GM18517 (cell line): ENCODE measurements around the gene IFT122.
"Not testable (repeated sequence)": the region's sequence is repeated elsewhere in the genome, so short reads cannot be mapped to it uniquely, and the experiment has no call there.

Experiments
- ATAC-seq: cut with Tn5 transposase; IDR thresholded peaks from one replicate; pipeline ENCODE4 v1.9.1; 2021; ENCODE audit warnings: mild to moderate bottlenecking, moderate library complexity; ENCODE audit not compliant: unreplicated experiment

Gene IFT122

DNA sequence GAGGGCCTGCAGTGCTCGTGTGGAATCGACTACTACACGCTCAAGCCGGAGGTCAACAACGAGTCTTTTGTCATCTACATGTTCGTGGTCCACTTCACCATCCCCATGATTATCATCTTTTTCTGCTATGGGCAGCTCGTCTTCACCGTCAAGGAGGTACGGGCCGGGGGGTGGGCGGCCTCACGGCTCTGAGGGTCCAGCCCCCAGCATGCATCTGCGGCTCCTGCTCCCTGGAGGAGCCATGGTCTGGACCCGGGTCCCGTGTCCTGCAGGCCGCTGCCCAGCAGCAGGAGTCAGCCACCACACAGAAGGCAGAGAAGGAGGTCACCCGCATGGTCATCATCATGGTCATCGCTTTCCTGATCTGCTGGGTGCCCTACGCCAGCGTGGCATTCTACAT lies 92.2 kb downstream of the IFT122 start:
- ATAC-seq: no peak

DNA sequence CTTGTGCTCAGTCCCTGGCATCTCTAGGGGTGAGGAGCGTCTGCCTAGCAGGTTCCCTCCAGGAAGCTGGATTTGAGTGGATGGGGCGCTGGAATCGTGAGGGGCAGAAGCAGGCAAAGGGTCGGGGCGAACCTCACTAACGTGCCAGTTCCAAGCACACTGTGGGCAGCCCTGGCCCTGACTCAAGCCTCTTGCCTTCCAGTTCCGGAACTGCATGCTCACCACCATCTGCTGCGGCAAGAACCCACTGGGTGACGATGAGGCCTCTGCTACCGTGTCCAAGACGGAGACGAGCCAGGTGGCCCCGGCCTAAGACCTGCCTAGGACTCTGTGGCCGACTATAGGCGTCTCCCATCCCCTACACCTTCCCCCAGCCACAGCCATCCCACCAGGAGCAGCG lies 93.4 kb downstream of the IFT122 start:
- ATAC-seq: no peak

DNA sequence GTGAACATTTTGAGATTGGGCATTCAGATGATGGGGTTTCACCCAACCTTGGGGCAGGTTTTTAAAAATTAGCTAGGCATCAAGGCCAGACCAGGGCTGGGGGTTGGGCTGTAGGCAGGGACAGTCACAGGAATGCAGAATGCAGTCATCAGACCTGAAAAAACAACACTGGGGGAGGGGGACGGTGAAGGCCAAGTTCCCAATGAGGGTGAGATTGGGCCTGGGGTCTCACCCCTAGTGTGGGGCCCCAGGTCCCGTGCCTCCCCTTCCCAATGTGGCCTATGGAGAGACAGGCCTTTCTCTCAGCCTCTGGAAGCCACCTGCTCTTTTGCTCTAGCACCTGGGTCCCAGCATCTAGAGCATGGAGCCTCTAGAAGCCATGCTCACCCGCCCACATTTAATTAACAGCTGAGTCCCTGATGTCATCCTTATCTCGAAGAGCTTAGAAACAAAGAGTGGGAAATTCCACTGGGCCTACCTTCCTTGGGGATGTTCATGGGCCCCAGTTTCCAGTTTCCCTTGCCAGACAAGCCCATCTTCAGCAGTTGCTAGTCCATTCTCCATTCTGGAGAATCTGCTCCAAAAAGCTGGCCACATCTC lies 94.5 kb downstream of the IFT122 start:
- ATAC-seq: no peak

DNA sequence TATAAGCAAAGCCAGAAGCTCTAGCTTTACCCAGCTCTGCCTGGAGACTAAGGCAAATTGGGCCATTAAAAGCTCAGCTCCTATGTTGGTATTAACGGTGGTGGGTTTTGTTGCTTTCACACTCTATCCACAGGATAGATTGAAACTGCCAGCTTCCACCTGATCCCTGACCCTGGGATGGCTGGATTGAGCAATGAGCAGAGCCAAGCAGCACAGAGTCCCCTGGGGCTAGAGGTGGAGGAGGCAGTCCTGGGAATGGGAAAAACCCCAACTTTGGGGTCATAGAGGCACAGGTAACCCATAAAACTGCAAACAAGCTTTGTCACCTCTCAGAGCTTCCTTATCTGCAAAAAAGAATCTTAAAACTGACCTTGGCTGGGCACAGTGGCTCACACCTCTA lies 95.1 kb downstream of the IFT122 start:
- ATAC-seq: no peak

DNA sequence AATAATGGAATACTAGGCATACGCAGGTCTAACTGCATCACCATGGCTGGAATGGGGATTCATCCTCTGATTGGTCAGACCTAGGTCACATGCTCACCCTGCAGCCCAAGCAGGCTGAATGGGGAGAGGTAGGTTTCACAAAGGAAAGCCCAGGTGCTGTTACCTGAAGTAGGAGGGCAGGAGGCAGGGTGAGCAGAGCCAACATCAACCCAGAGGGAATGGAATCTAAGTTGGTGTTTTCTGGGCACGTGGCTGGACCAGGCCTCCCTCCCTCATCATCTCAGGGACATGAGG lies 96.3 kb downstream of the IFT122 start:
- ATAC-seq: no peak

DNA sequence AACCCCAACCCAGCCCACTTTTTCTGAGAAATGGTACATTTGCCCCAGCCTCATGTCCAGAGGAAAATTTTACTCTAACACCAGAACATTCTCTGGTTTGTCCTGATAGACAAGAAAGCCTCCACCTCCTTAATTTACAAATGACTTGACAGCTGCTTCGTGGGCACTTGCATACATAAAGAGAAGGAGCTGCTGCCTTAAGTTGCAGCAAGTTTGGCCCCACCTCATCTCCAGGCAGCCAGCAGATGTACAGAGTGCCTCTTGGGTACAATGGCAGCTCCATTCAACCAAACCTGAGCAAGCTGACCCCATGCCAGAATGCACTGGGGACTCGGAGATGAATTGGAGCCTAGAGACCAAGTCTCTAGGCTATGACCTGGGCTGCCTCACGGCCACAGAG lies 96.8 kb downstream of the IFT122 start:
- no peak for ATAC-seq

DNA sequence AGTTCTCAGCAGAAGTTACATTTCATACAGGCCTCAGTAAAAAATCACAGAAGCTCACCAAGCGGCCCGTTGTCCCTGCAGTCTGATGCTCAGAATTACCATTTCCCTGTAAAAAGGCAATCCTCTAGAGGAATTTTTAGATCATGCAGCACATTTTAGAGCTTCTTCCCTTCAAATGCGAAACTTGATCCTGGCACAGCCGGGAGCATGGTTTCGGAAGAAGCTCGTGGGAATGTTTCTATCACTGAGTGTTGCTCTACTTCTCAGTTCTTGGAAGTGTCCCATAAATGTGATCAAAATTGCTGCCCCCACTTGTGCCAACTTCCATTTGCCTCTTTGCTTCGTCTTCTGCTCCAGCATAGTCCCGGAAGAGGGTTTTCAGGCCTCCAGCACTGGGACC lies 99.2 kb downstream of the IFT122 start:
- ATAC-seq: no peak

DNA sequence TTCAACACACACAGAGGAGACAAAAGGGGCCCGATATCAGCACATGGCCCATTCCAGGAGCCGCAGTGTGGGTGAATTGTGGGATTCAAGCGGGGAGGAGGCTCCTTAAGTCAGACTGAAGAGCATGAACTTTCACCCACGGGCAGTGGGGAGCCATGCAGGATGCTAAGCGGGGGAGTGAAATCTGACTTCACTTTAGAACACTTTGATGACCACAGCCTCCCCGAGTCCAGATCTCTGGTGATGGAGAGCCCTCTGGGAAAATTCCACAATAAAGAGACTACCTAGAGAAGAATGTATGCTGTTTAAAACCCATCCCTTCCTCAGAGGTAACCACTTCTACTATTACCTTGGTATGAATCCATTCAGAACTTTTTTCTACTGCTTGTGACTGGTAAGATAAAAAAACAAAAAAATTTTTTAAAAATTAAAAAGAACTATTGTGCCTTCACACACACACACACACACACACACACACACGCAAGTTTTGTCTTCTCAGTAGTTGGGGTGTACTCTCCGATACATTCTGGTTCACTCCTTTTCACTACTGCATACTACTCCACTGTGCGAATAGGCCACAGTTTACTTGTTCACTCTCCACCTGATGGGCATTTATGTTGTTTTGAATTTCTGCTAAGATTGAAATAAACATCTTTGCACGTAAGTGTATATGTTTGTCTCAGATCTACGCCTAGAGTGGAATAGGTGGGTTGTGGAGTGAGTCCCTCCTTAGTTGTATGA lies 100.9 kb downstream of the IFT122 start:
- no peak for ATAC-seq

DNA sequence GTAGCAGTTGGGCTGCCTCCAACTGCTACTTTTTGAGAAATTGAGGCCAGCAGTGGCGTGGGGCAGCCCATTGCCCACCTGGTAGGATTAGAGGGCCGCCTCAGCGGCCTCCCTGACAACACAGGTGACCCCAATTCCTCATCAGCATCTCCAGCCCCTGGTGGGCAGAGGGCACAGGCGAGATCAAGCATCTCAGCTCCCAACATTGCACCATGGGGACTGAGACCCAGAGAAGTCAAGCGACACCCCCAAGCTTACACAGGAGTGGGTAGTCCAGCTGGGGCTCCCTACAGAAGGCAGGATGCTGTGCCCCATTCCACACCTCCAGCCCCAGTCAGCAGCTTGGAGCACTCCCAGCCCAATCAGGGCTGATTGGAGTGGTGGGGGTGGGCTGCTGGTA lies 102.7 kb downstream of the IFT122 start:
- ATAC-seq: no peak

DNA sequence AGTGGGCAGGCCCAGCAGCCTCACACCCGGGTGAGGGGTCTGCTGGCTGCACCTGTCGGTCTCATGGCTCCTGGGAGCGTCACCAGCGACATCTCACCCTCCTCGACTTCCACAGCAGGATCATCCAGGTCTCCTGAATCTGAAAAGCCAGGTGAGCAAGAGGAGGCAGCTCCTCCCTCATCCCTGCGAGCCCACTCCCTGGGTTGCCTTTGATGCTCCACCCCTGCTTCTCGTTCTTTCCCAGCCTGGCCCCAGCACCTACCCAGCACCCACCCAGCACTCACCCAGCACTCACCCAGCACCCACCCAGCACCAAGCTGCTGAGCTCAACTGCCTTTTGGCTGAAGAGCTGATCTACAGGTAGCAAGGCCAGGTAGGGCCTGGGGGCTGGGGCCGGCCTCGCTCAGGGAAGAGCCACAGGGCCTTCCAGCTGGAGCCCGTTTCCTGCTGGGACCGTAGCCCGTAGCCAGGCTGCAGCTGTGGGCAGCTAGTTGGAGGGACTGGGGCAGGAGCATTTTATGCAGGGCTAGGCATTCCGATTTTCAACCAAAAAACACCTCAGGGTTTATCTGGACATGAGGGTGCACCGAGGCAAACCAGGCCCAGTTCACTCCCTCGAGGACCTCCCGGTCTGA lies 103.2 kb downstream of the IFT122 start, which contains the start of gene H1-8:
TSS of gene H1-8 (plus strand) at position 20 of the 635 bp plus-strand sequence. CDS start at position 64, 44 bp downstream.
- ATAC-seq: no peak

DNA sequence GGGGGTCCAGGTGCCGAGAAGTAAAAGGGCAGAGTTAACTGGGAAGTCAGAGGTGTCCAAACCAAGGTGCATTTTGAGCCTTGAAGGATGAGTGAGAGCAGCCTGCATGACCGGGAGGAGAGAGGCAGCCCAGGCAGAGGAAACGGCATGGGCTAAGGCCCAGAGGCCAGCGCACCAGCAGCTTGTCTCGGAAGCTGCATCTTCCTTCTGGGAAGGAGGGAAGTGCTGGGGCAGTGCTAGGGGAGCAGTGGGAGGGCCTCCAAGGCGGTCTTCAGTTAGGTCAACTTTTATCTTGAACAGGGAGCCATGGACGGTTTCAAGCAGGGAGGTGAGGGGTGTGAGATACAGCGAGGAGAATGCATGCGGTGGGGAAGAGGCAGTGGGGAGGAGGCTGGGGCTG lies 104.0 kb downstream of the IFT122 start:
- no peak for ATAC-seq

DNA sequence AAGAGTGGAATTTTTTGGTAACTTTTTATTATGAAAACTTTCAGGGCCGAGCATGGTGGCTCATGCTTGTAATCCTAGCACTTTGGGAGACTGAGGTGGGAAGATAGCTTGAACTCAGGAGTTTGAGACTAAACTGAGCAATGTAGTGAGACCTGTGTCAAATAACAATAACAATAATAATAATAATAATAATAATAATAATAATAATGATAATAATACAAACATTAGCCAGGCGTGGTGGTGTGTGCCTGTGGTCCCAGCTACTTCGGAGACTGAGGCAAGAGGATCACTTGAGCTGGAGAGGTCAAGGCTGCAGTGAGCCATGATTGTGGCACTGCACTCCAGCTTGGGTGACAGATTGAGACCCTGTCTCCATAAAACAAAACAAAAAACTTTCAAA lies 105.9 kb downstream of the IFT122 start:
- ATAC-seq: not testable (repeated sequence)

DNA sequence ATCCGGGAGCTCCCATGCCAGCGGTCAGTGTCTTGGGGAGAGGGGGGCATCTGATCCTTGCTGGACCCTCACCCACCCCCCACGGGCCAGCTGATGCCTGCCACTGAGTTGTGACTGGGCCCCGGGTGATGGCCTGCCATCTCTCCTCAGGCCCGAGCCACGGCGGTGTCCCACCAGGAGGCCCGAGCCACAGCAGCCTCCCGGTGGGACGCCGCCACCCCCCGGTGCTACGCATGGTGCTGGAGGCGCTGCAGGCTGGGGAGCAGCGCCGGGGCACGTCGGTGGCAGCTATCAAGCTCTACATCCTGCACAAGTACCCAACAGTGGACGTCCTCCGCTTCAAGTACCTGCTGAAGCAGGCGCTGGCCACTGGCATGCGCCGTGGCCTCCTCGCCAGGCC lies 107.2 kb downstream of the IFT122 start:
- ATAC-seq: no peak

DNA sequence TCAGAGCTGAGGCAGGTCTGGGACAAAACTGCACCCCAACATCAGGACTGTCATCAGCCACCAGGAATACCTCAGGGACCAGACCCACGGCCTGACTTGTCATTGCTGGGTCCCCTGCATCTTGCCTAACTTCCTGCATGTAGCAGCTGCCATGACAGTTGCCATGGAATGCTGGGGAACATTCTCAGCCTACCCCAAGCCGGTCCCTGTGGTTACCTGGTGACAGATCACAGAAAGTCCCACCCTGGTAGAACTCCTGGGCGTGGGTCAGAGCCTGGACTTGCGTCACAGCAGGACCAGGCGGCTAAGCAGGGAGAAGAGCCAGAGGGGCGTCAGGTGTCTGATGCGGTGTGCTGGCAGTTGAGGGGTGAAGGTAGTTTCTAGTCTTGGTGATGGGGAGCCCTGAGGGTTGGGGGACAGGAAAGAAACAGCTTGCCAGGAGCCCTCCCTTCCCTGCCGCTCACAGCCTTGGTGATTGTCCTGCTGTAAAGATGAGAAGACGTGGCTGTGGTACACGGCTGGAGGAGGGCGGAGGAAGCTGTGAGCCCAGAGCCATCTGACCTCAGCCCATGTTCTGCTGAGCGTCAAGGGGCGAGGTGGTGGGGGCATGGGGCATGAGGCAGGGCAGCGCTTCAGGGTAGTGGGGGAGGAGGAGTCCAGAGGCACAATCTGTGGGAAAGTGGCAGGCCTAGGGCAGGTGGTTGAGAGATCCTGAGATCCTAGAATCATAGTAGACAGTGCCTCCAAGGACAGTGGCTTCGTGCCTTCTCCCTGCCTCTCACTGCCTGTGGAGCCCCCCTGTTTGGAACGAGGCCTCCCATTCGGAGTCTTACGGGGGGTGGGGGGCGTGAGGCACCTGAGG lies 108.3 kb downstream of the IFT122 start:
- no peak for ATAC-seq

DNA sequence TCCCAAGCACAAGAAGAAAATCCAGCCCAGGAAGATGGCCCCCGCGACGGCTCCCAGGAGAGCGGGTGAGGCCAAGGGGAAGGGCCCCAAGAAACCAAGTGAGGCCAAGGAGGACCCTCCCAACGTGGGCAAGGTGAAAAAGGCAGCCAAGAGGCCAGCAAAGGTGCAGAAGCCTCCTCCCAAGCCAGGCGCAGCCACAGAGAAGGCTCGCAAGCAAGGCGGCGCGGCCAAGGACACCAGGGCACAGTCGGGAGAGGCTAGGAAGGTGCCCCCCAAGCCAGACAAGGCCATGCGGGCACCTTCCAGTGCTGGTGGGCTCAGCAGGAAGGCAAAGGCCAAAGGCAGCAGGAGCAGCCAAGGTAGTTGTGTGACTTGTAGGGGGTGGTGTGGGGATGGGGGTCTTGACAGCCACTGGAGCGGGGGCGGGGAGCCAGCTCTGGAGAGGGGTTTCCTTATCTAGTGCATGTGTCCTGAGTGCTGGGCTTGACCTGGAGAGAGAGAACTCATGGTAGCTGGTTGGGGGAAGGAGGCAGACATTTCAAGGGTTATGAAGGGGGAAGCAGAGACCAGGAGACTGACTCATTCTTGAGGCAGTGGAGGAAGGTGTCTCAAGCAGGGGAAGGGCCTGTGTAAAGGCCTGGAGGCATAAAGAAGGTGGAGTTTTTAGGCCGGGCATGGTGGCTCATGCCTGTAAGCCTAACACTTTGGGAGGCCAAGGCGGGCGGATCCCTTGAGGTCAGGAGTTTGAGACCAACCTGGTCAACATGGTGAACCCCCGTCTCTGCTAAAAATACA lies 109.2 kb downstream of the IFT122 start:
- ATAC-seq: no peak

DNA sequence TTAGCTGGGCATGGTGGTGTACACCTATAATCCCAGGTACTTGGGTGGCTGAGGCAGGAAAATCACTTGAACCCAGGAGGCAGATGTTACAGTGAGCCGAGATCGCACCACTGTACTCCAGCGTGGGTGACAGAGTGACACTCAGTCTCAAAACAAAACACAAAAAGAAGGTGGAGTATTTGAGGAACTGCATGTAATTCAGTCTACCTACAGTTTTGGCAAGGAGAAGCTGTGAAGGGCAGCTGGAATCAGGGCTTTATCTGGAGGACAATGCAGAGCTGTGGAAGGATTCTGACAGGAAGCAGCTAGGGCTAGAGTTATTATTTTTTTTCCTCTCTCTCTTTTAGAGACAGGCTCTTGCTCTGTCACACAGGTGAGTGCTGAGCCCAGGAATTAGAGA lies 109.8 kb downstream of the IFT122 start:
- ATAC-seq: no peak

DNA sequence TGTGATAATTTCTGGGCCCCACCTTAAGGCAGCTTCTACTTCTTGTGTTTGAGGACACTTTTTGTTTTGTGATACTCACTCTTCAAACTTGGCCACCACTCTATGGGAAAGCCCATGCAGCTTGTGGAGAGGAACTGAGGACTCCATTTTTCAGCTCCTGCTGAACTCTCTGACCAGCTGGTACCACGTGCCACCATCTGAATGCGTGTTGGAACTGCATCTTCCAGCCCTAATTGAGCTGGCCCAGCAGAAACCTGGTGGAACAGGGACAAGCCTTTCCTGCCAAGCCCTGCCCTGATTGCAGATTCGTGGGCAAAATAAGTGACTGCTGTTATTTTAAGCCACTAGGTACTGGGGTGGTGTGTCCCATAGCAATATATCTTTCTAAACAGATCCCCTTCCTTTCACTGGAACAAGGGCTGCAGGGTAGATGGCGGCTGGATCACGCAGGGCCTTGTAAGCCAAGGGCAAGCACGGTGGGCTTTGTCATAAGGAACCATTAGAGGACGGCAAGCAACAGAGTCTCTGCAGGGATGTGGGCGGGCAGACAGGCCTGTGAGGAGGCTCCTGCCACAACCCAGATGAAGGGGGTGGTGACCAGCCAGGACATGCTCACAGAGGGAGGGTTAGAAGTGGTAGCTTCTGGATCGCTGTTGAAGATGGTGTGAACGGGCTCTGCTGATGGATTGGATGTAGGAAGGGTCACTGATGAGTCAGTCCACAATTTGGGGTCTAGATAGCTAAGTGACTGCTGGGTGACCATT lies 112.4 kb downstream of the IFT122 start:
- ATAC-seq: no peak

DNA sequence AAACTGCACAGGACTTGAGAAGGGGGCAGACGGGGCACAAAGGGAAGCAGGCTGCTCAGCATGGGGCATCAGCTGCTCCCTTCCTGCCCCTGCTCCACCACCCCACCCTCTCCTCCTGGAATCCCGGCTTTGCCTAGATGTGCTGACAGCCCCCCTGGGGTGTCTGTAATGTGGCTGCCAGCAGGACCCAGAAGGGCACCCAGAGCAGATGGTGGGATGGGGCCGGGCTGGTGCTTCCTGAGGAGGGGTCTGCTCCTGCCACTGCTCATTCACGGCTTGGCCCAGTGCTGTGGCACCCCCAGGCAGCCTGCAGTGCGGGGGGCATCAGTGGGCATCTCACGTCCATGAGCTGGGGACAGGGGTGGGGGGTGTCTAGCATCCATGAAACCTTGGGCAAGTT lies 113.1 kb downstream of the IFT122 start:
- ATAC-seq: no peak

DNA sequence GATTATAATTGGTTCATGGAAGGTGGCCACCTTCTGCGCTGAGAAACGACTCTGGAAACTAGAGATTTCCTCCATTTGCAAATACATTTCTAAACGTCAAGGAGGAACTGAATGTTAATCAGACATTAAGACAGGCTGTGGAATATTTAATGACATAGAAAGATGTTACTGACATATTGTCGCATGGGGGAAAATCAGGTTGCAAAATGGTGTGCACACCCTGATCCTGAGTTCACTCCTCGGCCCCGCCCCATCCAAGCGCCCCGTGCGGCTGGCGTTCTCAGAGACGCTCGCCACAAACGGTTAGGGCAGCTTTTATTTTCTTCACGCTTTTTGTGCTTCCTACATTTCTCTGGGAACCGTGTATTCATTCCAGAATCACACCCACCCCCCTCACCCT lies 113.7 kb downstream of the IFT122 start:
- no peak for ATAC-seq
